Stomach (tissue), 4 donors: ENCODE data around the gene ANKRD44.

Source experiments
- CTCF ChIP-seq, 7 experiments: fragments of 450-650 bp in 4 of 7; fragments of 200-600 bp in 3 of 7; sonication (generic) in 3 of 7; IDR thresholded peaks; one replicate each; pipeline ENCODE4 v1.5.1; 2016 to 2019; ENCODE audit warnings: antibody characterized with exemption in 7 of 7, control low read depth in 2 of 7, mild to moderate bottlenecking in 1 of 7
- POLR2A ChIP-seq, 4 donors: fragments of 450-650 bp; IDR thresholded peaks; one replicate each; pipeline ENCODE4 v1.6.1; 2016; ENCODE audit warnings: antibody characterized with exemption in 4 of 4, control low read depth in 2 of 4, mild to moderate bottlenecking in 1 of 4, moderate library complexity in 1 of 4

- TF ChIP-seq POLR2A (IDR thresholded peaks at IDR 0.05) (no peak), CTCF (IDR thresholded peaks at IDR 0.05) (no peak)
These were observed 44.1 kb downstream of the ANKRD44 start for GRCh38 chr2:197266477-197266876.
